ENCODE data around the gene OR5K2. TPM values are rescaled to one million over a fixed set of nuclear protein-coding genes. Genes with fewer than 3 reads are reported as not detected.

Gene OR5K2
- total and polyA plus RNA-seq, 2 of the 4 experiments (the other 2 are of a cell fraction), result not detected

DNA sequence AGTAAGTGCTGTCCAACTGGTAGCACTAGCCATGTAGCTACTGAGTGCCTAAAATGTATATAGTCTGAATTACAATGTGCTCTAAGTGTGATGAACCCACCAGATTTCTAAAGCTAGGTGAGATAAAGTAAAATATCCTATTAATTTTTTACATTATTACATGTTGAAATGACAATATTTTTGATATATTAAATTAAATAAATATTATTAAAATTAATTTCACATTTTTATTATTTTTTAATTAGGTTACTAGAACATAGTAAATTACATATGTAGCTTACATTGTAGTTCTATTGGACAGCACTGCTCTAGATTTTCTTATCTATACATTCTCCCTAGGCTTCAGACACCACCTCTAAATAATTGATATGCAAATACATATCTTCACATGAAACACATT is 43.7 kb upstream of the OR5K2 start:
- no peak overlapping the region for H3K23ac ChIP-seq (ENCODE audit: low read depth, low read length)
- no peak overlapping the region for H2AK9ac ChIP-seq (replicated peaks; ENCODE audit: low read depth, low read length, poor library complexity)
- H4K5ac ChIP-seq (ENCODE audit: low read depth, low read length), result no peak overlapping the region
- no peak overlapping the region for H3K27ac ChIP-seq (ENCODE audit: insufficient read depth, low read length)
- H3K36me3 ChIP-seq (ENCODE audit: control insufficient read depth, insufficient read depth, low read length), result no peaks in the 10 kb centered on the region
- no peak overlapping the region for H3K14ac ChIP-seq (replicated peaks; ENCODE audit: low read depth, low read length)
- H2BK5ac ChIP-seq (ENCODE audit: low read depth, low read length, poor library complexity, severe bottlenecking), result no peak overlapping the region
- H3K9ac ChIP-seq (ENCODE audit: low read depth, low read length), result no peak overlapping the region
- H2BK120ac ChIP-seq (ENCODE audit: low read depth, low read length), result no peak overlapping the region
- H4K20me1 ChIP-seq (ENCODE audit: insufficient read depth, low read length), result no peaks in the 10 kb centered on the region
- intact Hi-C loops (cut with micrococcal nuclease), result no loop called here
- no peak overlapping the region for H3K4ac ChIP-seq (ENCODE audit: low read depth, low read length)
- no peaks in the 10 kb centered on the region for H3K79me1 ChIP-seq (ENCODE audit: low read depth in 1 of 2, low read length in 2 of 2)
- H3K4me3 ChIP-seq (ENCODE audit: insufficient read depth, low read depth, low read length), result no peak overlapping the region
- H3K9me1 ChIP-seq (ENCODE audit: insufficient read depth, low read length), result no peaks in the 10 kb centered on the region
- no peak overlapping the region for H2AFZ ChIP-seq (replicated peaks; ENCODE audit: low read length, poor library complexity)
- no peaks in the 10 kb centered on the region for H3K9me3 ChIP-seq (ENCODE audit: control insufficient read depth, insufficient read depth, low read length)
- in situ Hi-C loops (cut with MboI; ENCODE audit: low sequenced_read_pairs), result loop anchor here (25.0 kb wide), 1 partner anchor 92 kb away; the partner anchor contains the start of gene OR5K4
- CTCF ChIA-PET, result no interaction called here
- no peak overlapping the region for H2AK5ac ChIP-seq (ENCODE audit: low read depth, low read length)
- H2BK20ac ChIP-seq (ENCODE audit: low read depth, low read length), result no peak overlapping the region
- H3K56ac ChIP-seq (ENCODE audit: extremely low read depth, insufficient read depth, low read length), result no peak overlapping the region
- DNase-seq (no peak), ATAC-seq (ENCODE audit: low read depth) (no peak)
- H3K4me1 ChIP-seq (ENCODE audit: control insufficient read depth, insufficient read depth, low read length), result no peaks in the 10 kb centered on the region
- H3K4me2 ChIP-seq (ENCODE audit: low read depth, low read length), result no peak overlapping the region
- no peak overlapping the region for H3K18ac ChIP-seq (ENCODE audit: low read depth, low read length)
- H3K27me3 ChIP-seq (ENCODE audit: control insufficient read depth, insufficient read depth, low read length), result no peaks in the 10 kb centered on the region
- POLR2A ChIA-PET (ENCODE audit: unreplicated experiment), result no interaction called here
- H4K91ac ChIP-seq (ENCODE audit: insufficient read depth, low read depth, low read length), result no peak overlapping the region
- H2BK15ac ChIP-seq (ENCODE audit: low read depth, low read length), result no peak overlapping the region
- H4K8ac ChIP-seq (ENCODE audit: low read depth in 2 of 2, low read length in 2 of 2), result no peak overlapping the region
- no TSS peak for BruUV-seq (replicated peaks)
- no peak for TF ChIP-seq NFE2L2 (IDR thresholded peaks at IDR 0.05; ENCODE audit: low read depth, low read length)
- dilution Hi-C loops (cut with HindIII; ENCODE audit: low sequenced_read_pairs, unreplicated experiment), result no loop called here
